H1 (cell line): Measurements from ENCODE around the gene TAMALIN.

ENCODE experiments used
- BCL11A ChIP-seq, 2 experiments: IDR thresholded peaks; one replicate each; pipeline ENCODE4 v1.6.1; 2011; ENCODE audit warnings: low read depth in 2 of 2, low read length in 2 of 2, mild to moderate bottlenecking in 2 of 2
- SP1 ChIP-seq: IDR thresholded peaks from 2 replicates; pipeline ENCODE4 v1.6.1; 2011; ENCODE audit warnings: low read depth, low read length
- TF ChIP-seq, protein P1 (sequence below), 3 experiments: IDR thresholded peaks; 1 replicate in 2 of 3; 2 replicates in 1 of 3; pipeline versions ENCODE4 v1.5.1 to v1.6.1; 2011; ENCODE audit warnings: low read length in 3 of 3, mild to moderate bottlenecking in 3 of 3, inconsistent platforms in 2 of 3, low read depth in 1 of 3, moderate library complexity in 1 of 3; ENCODE audit not compliant: insufficient read depth in 1 of 3; ENCODE audit errors: control extremely low read depth in 1 of 3

DNA sequence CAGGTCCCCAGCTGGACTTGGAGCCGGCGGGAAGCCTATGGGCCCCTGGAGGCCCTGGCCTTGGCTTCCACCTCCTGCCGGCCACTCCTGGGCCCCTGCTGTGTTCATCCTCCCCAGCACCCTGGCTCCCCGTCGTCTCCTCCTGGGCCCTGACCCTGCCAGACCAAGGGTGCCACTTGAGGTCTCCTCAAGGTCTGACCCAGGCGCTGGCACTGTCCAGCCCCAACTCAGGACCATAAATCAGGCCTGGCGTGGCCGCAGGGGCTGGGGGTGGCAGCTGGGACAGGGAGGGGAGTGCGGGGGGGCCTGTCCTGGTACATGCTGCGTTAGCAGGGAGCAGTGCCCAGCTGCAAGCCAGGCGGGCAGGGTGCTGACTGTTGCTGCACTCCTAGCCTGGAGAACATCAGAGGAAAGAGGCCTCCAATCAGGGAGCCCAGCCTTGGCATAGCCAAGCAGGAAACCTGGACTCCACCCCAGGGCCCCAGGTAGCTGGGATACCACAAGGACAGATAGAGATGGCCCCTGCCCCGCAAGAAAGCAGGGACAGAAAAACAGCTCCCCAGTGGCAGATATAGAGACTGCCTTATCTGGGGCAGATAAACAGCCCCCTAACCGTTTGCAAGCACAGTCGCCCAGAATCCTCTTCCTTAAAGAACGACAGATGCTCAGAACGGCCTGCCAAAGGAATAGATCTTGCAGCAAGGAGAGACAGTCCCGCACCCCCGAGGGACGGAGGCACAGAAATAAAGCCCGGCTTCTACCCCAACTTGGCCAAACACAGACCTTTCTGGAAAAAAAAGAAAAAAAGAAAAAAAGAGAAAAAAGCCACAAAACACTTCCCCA is 56.6 kb downstream of the TAMALIN start:
- no peak for TF ChIP-seq BCL11A (IDR thresholded peaks at IDR 0.05; ENCODE audit: low read depth in 2 of 2, low read length in 2 of 2)
- TF ChIP-seq, protein P1, sequence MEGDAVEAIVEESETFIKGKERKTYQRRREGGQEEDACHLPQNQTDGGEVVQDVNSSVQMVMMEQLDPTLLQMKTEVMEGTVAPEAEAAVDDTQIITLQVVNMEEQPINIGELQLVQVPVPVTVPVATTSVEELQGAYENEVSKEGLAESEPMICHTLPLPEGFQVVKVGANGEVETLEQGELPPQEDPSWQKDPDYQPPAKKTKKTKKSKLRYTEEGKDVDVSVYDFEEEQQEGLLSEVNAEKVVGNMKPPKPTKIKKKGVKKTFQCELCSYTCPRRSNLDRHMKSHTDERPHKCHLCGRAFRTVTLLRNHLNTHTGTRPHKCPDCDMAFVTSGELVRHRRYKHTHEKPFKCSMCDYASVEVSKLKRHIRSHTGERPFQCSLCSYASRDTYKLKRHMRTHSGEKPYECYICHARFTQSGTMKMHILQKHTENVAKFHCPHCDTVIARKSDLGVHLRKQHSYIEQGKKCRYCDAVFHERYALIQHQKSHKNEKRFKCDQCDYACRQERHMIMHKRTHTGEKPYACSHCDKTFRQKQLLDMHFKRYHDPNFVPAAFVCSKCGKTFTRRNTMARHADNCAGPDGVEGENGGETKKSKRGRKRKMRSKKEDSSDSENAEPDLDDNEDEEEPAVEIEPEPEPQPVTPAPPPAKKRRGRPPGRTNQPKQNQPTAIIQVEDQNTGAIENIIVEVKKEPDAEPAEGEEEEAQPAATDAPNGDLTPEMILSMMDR (IDR thresholded peaks at IDR 0.05; ENCODE audit: control extremely low read depth in 1 of 3, insufficient read depth in 1 of 3, low read depth in 1 of 3, low read length in 3 of 3) = no peak
- TF ChIP-seq SP1 = no peak
